ENCODE results near the gene STC2. TPM values are rescaled to one million over a fixed set of nuclear protein-coding genes. Genes with fewer than 3 reads are reported as not detected.

STC2 gene
- polyA plus RNA-seq, 2 of the 4 experiments (the other 2 are of a cell fraction): 45.2 to 46.1 TPM

GRCh38 chr5:173317091-173317730 is 11.0 kb downstream of the STC2 start:
- ATAC-seq (no peak), DNase-seq (ENCODE audit: low read depth in 1 of 2, low spot score in 1 of 2) (no peak), FAIRE-seq (no peak)
- H3K4me2 ChIP-seq: no peak overlapping the region
- CTCF ChIA-PET: interaction anchor here (1.3 to 3.2 kb wide), 3 partner anchors 13 to 256 kb away, joined by 4 to 19 read pairs (median 15); no protein-coding TSS in a partner anchor
- no peak overlapping the region for H3K4me3 ChIP-seq
- no peaks in the 10 kb centered on the region for H3K4me1 ChIP-seq
- TF ChIP-seq SREBF2 (IDR thresholded peaks at IDR 0.05) (no peak), CEBPB (IDR thresholded peaks at IDR 0.05) (no peak), NR3C1 (IDR thresholded peaks at IDR 0.05) (no peak), CTCF (IDR thresholded peaks at IDR 0.05) (no peak), RNF2 (IDR thresholded peaks at IDR 0.05; ENCODE audit: borderline replicate concordance, low read depth) (no peak), RAD21 (conservative IDR thresholded peaks at IDR 0.05 in 1 of 2, IDR thresholded peaks at IDR 0.05 in 1 of 2) (no peak), CHD4 (IDR thresholded peaks at IDR 0.05; ENCODE audit: borderline replicate concordance) (no peak), MAX (IDR thresholded peaks at IDR 0.05) (no peak), CBX2 (IDR thresholded peaks at IDR 0.05; ENCODE audit: borderline replicate concordance, low read depth) (no peak), KDM5A (IDR thresholded peaks at IDR 0.05) (no peak)
- 85% methylated on average over 23 of the region's 23 CpGs for WGBS (ENCODE audit: missing lambda C conversion rate)
- POLR2A ChIA-PET: interaction anchor here (0.7 to 1.9 kb wide), 3 partner anchors 11 to 384 kb away, joined by 3 to 5 read pairs (median 4); partner anchors contain the start of genes BOD1 and STC2
- no peaks in the 10 kb centered on the region for H3K9me3 ChIP-seq
- no peak overlapping the region for H3K27ac ChIP-seq

GRCh38 chr5:173316339-173317020 is 11.7 kb downstream of the STC2 start:
- ChIA-PET CTCF (interaction anchor here (1.3 to 3.2 kb wide), 3 partner anchors 14 to 256 kb away, joined by 4 to 19 read pairs (median 15); no protein-coding TSS in a partner anchor), POLR2A (interaction anchor here (0.7 to 2.1 kb wide), 4 partner anchors 12 to 383 kb away, joined by 3 to 13 read pairs (median 4); partner anchors contain the start of genes BOD1 and STC2)
- TF ChIP-seq MAFK (IDR thresholded peaks at IDR 0.05; ENCODE audit: partially characterized antibody) (peak; percentile 8), HEYL (CRISPR knock-in tag; IDR thresholded peaks at IDR 0.05) (no peak)
- Histone ChIP-seq H3K4me3 (no peak overlapping the region), H3K4me1 (no peaks in the 10 kb centered on the region), H3K27ac (no peak overlapping the region), H3K9me3 (no peaks in the 10 kb centered on the region), H3K4me2 (no peak overlapping the region)
- ATAC-seq (no peak), DNase-seq (ENCODE audit: low read depth in 1 of 2, low spot score in 1 of 2) (no peak), FAIRE-seq (no peak)
- WGBS (ENCODE audit: missing lambda C conversion rate): 88% methylated on average over 6 of the region's 6 CpGs

- Histone ChIP-seq H3K4me1 (no peaks in the 10 kb centered on the region), H3K9me3 (no peaks in the 10 kb centered on the region), H3K4me3 (no peak overlapping the region), H3K27ac (no peak overlapping the region), H3K4me2 (no peak overlapping the region)
- CTCF ChIA-PET: interaction anchor here (0.8 to 3.2 kb wide), 5 partner anchors 14 to 619 kb away, joined by 3 to 19 read pairs (median 4); no protein-coding TSS in a partner anchor
- 81% methylated on average over 21 of the region's 21 CpGs for WGBS (ENCODE audit: missing lambda C conversion rate)
- DNase-seq (ENCODE audit: low read depth in 1 of 2, low spot score in 1 of 2): no peak
- TF ChIP-seq MAFK (IDR thresholded peaks at IDR 0.05; ENCODE audit: partially characterized antibody): peak; percentile 85
- no peak for TF ChIP-seq HEYL (CRISPR knock-in tag; IDR thresholded peaks at IDR 0.05)
- TF ChIP-seq JUN (IDR thresholded peaks at IDR 0.05): peak in 1 of 2 experiments; percentile 49; a peak in 2 of 5 replicates
- no peak for FAIRE-seq
- no peak for ATAC-seq
- POLR2A ChIA-PET: interaction anchor here (0.8 to 2.1 kb wide), 3 partner anchors 13 to 300 kb away, joined by 3 to 13 read pairs (median 5); partner anchors contain the start of genes BOD1 and STC2
These were observed 12.5 kb downstream of the STC2 start for GRCh38 chr5:173315495-173316338.

All from A549 (cell line).